Calu3 (cell line): ENCODE results near the gene PLEKHO1. TPM values are rescaled to one million over a fixed set of nuclear protein-coding genes. Genes with fewer than 3 reads are reported as not detected.
"Not testable (repeated sequence)": the region's sequence is repeated elsewhere in the genome, so short reads cannot be mapped to it uniquely, and the experiment has no call there.

Experiments used
- BruUV-seq: library from RNA; stranded (reverse); fragments of 400-500 nt; replicated peaks from 2 replicates; lab custom pipeline; 2021; lab: Mats Ljungman, UMichigan
- CTCF ChIA-PET: fragments of 300-600 bp; sonication (Branson Sonifier 250); formaldehyde crosslinking; loops from one replicate; lab custom pipeline; 2022; ENCODE audit warnings: antibody characterized with exemption; lab: Charles Lee
- DNase-seq: peaks from one replicate; pipeline ENCODE4 v3.0.0; 2022
- H3K27ac Mint-ChIP-seq: one replicate; pipeline ENCODE4 v1.8.0; 2022; ENCODE audit warnings: mixed read lengths; ENCODE audit not compliant: unreplicated experiment
- H3K27me3 Mint-ChIP-seq: one replicate; pipeline ENCODE4 v1.8.0; 2022; ENCODE audit warnings: mixed read lengths; ENCODE audit not compliant: unreplicated experiment
- H3K36me3 Mint-ChIP-seq: one replicate; pipeline ENCODE4 v1.8.0; 2022; ENCODE audit warnings: mild to moderate bottlenecking, moderate library complexity, mixed read lengths; ENCODE audit not compliant: insufficient read depth, unreplicated experiment
- H3K4me1 Mint-ChIP-seq: one replicate; pipeline ENCODE4 v1.8.0; 2022; ENCODE audit warnings: mild to moderate bottlenecking, low read depth, mixed read lengths; ENCODE audit not compliant: unreplicated experiment
- H3K4me3 Mint-ChIP-seq: one replicate; pipeline ENCODE4 v1.8.0; 2022; ENCODE audit warnings: mild to moderate bottlenecking, low read depth, moderate library complexity, mixed read lengths; ENCODE audit not compliant: unreplicated experiment
- H3K9me3 Mint-ChIP-seq: one replicate; pipeline ENCODE4 v1.8.0; 2022; ENCODE audit warnings: low read depth, mixed read lengths; ENCODE audit not compliant: unreplicated experiment
- CTCF ChIP-seq: fragments of 200-600 bp; IDR thresholded peaks from one replicate; pipeline ENCODE4 v1.8.0; 2022; ENCODE audit warnings: antibody characterized with exemption; ENCODE audit not compliant: unreplicated experiment
- intact Hi-C: fragments of 100-400 bp; cut with micrococcal nuclease; formaldehyde crosslinking; loops from one replicate; pipeline ENCODE4 v1.10.0; 2022; ENCODE audit not compliant: unreplicated experiment
- total RNA-seq: library from RNA; stranded (reverse); gene quantifications from 2 replicates; pipeline ENCODE4 v1.2.3, GENCODE V29; 2022

Gene PLEKHO1
- total RNA-seq, 1 experiment from 2014 or later = 4.2 TPM

GRCh38 chr1:150141452-150141851 is 8.3 kb upstream of the PLEKHO1 start:
- intact Hi-C loops = no loop called here
- no TSS peak for BruUV-seq
- H3K27me3 Mint-ChIP-seq = peaks cover under 1% of the 10 kb centered on the region
- no peaks in the 10 kb centered on the region for H3K36me3 Mint-ChIP-seq
- H3K27ac Mint-ChIP-seq = no peak overlapping the region
- H3K9me3 Mint-ChIP-seq = no peaks in the 10 kb centered on the region
- TF ChIP-seq CTCF = no peak
- no peaks in the 10 kb centered on the region for H3K4me1 Mint-ChIP-seq
- H3K4me3 Mint-ChIP-seq = no peak overlapping the region
- CTCF ChIA-PET = no interaction called here
- no peak for DNase-seq

DNA sequence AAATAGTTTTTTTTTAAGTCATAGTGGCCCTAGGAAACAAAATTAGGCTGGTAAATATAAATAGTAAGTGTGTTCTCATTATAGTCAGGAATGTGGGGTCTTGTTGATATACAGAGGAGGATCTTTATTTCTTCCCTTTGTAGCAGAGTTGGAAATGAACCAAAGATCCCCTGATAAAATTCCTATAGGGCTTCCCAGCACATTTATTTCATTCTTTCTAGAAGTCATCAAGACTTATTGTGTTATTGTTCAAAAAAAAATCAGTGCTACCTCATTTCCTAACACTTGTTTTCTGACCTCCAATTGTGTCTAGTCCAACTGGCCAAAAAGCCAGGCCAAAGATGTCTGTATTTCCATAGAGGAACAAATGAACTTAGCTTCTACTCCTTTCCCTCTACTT is 7.6 kb upstream of the PLEKHO1 start:
- TF ChIP-seq CTCF = no peak
- H3K4me3 Mint-ChIP-seq = no peak overlapping the region
- no peaks in the 10 kb centered on the region for H3K9me3 Mint-ChIP-seq
- H3K36me3 Mint-ChIP-seq = no peaks in the 10 kb centered on the region
- BruUV-seq = no TSS peak
- H3K27me3 Mint-ChIP-seq = peaks cover 6% of the 10 kb centered on the region
- CTCF ChIA-PET = no interaction called here
- intact Hi-C loops = no loop called here
- H3K27ac Mint-ChIP-seq = no peak overlapping the region
- no peaks in the 10 kb centered on the region for H3K4me1 Mint-ChIP-seq
- DNase-seq = no peak

- Mint-ChIP-seq H3K27ac (no peak overlapping the region), H3K27me3 (peaks cover 32% of the 10 kb centered on the region), H3K4me3 (no peak overlapping the region), H3K36me3 (peaks cover 6% of the 10 kb centered on the region), H3K9me3 (no peaks in the 10 kb centered on the region), H3K4me1 (peaks cover 7% of the 10 kb centered on the region)
- no TSS peak for BruUV-seq
- no peak for TF ChIP-seq CTCF
- CTCF ChIA-PET = interaction anchor here (0.9 kb wide), 1 partner anchor 18 kb away, joined by 3 read pairs; no protein-coding TSS in a partner anchor
- no peak for DNase-seq
- intact Hi-C loops = no loop called here
These were observed 5.1 kb upstream of the PLEKHO1 start for GRCh38 chr1:150144606-150145005.

- BruUV-seq, H3K9me3 Mint-ChIP-seq, H3K4me1 Mint-ChIP-seq, H3K27ac Mint-ChIP-seq, CTCF ChIA-PET, intact Hi-C loops, H3K4me3 Mint-ChIP-seq, DNase-seq: not testable (repeated sequence)
- peaks cover 38% of the 10 kb centered on the region for H3K27me3 Mint-ChIP-seq
- H3K36me3 Mint-ChIP-seq = peaks cover 11% of the 10 kb centered on the region
These were observed 3.7 kb upstream of the PLEKHO1 start for GRCh38 chr1:150146016-150146415.

GRCh38 chr1:150146849-150147542 is 2.7 kb upstream of the PLEKHO1 start:
- peaks cover 7% of the 10 kb centered on the region for H3K4me1 Mint-ChIP-seq
- no peak overlapping the region for H3K27ac Mint-ChIP-seq
- H3K36me3 Mint-ChIP-seq = peaks cover 16% of the 10 kb centered on the region
- CTCF ChIA-PET = no interaction called here
- TF ChIP-seq CTCF = no peak
- peaks cover 47% of the 10 kb centered on the region for H3K27me3 Mint-ChIP-seq
- intact Hi-C loops = no loop called here
- no TSS peak for BruUV-seq
- H3K4me3 Mint-ChIP-seq = no peak overlapping the region
- no peak for DNase-seq
- no peaks in the 10 kb centered on the region for H3K9me3 Mint-ChIP-seq
